IPS DF 19.7 (cell line): ENCODE data around the gene SIX3.

Source experiments
- DNase-seq: peaks from one replicate; pipeline ENCODE4 v3.0.0-alpha.2; 2013; ENCODE audit warnings: low read depth, low spot score

Gene SIX3

DNA sequence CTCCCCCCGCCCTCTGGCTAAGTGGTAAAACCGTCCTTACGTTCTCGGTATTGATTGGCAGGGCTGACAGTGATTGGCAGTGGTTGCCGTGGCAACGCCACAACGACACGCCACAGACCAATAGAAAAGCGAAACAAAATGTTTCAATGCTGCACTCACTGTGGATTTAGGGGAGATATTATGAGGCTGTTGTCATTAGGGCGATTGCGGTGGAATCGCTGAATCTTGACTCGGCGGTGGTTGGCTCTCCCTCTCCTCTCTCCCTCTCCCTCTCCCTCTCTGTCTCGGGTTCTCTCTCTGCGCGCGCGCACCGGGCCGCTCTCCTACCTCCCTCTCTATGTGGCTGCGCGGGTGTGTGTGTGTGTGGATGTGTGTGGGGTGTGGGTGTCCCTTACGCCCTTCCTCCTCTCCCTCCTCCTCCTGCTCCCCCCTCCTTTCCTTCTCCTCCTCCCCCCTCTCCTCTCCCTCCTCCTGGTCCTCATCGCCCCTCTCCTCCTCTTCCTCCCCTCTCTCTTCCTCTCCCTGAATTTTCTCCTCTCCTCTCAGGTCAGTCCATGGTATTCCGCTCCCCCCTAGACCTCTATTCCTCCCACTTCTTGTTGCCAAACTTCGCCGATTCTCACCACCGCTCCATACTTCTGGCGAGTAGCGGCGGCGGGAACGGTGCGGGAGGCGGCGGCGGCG is at the start of gene SIX3:
Gene SIX3 (plus strand): TSS at position 152 of the 684 bp plus-strand sequence. CDS start 403 bp downstream, at position 555.
- no peak for DNase-seq

DNA sequence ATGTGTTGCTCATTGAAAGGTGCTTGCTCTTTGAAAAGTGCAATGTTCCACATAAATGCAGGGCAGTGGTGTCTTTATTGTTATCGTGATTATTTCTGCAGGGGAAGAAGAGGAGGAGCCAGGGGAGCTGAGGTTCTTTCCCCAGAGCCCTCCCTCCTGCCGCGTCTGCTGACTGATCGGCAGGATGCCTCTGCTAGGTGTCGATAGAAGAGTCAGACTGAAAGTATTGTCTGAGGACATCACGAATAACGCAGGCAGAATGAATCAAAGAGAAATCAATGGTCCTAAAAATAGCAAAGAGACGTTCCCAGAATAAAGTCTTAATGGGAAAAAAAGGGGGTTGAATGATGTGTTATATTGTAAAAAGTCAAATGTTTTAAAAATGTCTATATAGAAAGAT is 47.4 kb upstream of the SIX3 start:
- no peak for DNase-seq

DNA sequence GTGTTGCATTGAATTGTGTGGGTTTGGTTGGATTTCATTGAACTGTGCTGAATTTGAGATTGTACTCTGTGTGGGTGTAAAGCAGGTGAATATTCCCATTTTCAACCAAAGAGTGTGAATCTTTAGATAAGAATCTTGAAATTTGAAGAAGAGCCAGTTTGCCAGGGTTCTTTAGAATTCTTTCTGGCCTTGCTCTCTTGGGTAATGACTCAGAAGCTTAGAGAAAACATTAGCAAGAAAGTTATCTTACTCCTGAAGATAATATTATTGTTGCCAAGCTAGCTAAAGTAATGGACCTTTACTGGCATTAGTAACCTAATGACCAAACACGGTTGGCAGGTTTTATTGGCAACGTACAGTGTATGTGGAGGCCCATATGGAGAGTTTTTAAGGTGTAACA is 46.4 kb upstream of the SIX3 start:
- DNase-seq = no peak

DNA sequence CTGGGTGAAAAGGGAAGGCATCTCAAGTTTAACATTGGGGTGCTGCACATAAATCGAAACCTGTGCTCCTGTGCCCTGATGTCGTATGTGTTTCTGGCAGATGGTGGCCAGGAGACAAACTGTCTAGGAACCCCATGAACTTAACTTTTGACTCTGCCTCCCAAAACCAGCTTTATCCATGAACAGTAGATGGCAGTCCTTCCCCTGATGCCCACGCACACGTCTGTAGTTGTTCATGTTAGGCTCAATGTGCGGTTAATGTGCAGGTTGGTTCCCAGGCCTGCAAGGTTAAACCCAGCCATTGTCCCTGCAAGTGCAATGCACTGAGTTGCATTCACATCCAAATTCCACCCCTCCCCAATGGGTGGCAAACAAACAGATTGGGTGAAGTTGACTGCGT is 44.1 kb upstream of the SIX3 start:
- no peak for DNase-seq

DNA sequence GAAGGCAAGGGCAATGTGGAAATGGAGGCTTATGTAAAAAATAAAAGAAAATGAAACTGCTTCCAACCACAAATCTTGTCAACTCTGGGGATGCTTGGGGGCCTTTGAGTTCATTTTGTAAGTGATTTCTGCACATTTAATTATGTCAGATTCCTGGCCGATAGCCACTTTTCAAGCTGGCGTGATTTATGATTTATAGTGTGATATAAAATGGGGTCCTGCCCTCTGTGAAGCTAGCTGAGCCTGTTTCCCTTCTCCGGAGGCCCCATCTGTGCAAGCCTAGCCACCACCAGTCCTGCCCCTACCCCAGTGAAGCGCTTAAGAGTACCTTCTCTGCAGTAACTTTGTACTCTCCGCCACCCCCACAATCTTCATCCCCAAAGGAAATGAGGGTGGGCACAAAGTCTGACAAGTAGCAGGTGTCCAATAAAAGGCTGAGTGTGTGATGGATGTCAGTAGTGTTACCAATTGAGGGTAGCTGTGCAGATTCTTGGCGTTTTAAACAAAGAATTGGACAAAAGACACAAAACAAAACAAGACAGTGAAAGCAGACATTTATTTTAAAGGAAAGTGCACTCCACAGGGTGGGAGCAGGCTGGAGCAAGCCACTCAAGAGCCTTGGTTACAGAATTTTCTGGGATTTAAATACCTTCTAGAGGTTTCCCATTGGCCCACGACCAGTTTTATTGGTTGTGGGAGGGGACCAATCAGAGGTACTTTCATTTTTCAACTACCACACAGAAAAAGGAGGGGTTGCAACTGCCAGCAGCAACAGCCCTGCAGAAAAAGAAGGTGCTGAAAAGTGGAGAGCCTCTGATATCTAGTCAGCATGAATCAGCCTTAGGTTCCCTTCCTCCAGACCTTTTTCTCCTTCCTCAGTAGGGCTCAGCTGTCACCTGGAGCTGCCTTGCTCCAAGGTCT is 39.0 kb upstream of the SIX3 start:
- DNase-seq = no peak

DNA sequence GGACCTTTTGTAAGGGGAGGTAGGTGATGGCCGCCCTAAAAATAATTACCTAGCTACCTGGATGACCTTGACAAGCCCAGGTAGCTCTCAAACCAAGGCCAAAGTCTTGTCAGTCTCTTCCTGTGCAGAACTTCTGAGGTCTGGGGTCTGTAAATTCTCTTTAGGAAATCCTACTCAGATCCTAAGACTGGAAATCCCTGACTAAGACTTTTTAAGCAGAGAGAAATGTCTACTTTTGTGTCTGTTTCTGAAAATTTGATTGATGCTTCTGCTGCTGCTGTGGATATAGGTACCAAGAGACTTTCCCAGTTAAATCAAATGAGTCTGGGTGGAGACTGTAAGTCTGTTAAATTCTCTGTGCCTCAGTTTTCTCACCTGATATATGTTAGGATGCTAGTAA is 36.9 kb upstream of the SIX3 start:
- DNase-seq = no peak

DNA sequence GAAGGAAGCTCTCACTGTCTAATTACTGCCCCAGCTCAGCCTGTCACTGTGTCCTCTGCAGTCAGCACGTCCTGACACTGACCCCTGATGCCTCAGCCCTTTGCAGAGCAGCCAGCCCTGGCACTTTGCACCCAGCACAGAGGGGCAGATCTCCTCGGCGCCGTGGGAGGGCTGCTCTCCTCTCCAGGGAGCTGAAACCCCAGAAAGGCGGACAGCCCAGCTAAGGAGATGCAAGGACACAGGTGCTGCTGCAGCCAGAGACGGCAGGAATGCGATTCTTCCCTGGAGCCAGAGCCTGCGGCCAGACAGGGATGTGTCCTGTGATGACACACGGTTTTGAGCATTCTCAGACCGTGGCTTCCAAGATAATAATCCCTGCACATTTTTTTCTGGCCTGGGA is 34.5 kb upstream of the SIX3 start:
- no peak for DNase-seq

DNA sequence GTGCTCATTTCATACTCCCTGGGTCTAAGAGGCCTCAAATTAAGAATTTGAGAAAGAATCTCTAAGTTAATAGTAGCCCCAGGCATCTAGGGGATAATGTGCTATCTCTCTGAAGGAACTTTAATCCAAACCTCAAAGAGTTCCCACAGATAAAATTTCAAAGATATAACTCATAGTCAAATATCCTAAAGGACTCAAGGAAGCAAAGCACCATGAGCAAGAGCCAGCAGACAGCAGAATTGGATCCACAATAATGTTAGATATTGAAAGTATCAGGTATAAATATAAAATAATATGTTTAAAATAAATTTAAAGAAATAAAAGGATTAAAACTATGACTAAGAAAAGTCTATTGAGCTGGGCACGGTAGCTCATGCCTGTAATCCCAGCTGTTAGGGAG is 31.7 kb upstream of the SIX3 start:
- DNase-seq = no peak

DNA sequence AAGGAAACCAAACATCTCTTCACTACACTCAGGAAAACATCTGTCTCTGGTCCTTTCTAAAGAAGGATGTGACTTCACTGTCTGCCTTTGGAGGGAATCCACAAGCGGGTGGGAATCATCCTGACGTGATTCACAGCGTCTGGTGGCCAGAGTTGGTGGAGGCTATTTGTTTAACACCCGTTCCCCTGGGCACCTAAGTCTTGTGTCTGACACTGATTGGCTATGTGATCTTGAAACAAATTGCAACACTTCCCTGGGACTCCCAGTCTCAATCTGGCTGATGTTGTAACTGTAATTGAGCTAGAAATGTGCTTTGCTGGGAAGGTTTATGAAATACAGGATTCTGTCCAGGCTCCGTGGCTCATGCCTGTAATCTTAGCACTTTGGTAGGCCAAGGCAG is 28.8 kb upstream of the SIX3 start:
- no peak for DNase-seq

DNA sequence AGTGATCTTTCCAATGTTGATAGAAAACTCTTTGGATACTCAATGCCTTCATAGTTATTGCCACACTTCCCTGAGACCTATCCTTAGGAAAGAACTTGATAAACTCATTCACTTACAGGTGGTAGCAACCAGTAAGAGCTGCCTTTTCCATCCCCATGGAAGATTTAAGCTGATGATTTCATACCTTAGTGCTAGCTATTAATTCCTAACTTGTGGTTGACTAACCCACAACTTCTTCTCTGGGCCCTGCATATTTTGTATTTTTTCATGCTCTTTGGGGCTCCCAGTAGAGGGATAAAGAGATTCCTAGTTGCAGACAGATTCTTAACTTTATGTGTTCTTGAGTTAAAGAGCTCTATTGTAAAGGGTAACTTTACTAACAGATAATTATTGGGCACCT is 25.2 kb upstream of the SIX3 start:
- no peak for DNase-seq

DNA sequence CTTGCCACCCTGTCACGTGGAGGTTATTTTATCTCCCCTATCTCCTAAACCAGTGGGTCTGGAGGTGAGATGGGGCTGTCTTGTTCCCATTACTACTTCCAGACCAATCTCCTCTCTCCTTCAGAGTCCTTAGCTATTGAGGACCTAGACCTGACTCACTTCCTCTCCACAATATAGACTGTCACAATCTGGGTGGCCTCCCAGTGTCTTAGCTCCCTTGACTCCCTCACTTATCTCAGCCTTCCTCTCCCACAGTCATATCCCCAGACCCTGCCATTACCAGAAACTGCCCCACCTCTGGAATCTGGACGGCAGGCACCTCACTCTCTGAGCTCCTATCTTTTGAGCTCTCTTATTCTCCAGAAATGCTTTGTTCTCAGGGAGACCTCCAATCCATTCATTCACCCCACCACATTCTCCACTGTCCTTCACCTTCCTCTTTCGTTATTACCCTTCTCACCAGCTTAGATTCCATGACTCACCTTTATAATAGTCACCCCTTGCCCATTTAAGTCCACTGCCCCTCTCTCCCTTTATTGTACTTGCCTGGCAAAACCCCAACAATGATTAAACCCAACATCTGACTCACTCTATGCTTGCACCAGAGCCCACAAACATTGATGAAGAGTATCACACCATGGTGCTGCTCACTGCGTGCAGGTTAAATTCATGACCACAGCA is 23.3 kb upstream of the SIX3 start:
- no peak for DNase-seq

DNA sequence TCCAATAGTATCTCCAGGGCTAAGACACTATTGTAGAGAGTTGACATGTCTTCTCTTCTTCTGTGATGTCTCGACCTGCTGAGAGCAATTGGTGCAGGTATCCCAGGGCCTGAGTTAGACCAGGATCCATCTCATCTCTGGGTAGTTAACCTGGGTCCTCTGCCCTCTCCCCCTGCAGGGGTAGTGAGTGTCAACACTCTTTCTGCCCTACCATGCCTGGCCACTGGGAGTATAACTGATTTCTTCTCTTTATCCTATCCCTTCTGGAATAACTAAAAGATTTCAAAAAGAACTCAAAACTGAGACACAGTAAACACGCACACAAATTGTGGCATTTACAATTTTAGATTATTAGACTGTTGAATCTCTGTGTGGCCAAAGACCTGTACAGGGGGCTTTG is 20.8 kb upstream of the SIX3 start:
- no peak for DNase-seq

DNA sequence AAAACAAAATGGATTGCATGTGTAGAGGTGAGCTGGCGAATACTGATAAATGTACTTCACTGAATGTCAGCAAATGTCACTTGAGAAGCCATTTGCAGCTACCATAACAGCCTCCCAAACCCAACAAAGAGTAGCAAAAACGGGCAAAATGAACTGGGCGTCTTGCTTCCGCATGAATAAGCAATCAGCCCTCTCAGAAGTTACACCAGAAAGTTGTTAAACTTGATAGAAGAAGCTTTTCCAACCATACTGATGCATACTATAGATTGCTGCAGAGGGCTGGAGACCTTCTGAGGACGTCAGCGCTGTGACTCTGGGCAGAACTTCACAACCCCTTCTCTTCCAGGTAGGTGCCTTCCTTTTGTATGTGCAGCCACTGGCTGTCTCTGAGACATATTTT is 18.7 kb upstream of the SIX3 start:
- no peak for DNase-seq

DNA sequence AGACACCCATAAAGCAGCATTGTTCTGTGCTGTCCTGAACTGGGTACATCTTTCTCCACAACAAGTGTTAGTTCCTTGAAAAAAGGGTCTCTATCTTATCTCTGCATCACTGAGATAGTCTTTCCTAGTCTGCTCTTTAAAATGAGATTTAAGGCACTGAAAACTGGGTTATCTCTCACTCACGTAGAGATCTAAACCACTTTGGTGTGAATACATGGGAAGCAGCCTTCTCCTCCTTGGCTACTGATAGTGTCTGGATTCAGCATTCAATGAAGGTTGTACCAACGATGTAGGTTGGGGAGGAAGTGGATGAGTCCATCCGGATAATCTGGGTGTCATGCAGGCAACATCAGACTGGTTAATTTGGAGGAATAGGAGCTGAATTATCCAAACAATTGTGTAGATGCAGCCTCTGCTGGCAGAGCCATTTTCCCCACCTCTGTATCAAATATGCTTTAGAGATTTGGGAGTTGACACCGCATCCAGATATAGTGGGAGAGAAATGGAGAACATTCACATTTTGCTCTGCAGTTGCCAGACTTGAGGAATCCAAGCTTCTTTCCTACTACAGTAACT is 15.9 kb upstream of the SIX3 start:
- DNase-seq = no peak

DNA sequence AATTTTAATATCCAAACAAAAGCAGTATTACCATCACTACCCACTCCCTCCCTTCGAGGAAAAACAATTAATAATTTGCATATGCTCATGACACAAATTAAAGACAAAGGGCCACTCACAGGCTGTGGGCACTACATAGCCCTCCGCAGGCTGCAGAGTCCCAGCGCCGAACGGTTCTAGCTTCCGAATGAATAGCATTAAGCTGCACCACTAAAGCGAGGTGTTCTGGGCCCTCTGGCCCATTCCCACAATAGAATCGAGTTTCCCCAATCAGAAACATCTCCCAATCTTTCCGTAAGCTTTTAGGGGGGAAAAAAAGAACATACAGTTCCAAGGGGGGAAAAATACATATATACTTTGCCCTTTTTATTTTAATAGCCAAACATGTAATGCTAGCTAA is 14.5 kb upstream of the SIX3 start:
- DNase-seq = no peak

DNA sequence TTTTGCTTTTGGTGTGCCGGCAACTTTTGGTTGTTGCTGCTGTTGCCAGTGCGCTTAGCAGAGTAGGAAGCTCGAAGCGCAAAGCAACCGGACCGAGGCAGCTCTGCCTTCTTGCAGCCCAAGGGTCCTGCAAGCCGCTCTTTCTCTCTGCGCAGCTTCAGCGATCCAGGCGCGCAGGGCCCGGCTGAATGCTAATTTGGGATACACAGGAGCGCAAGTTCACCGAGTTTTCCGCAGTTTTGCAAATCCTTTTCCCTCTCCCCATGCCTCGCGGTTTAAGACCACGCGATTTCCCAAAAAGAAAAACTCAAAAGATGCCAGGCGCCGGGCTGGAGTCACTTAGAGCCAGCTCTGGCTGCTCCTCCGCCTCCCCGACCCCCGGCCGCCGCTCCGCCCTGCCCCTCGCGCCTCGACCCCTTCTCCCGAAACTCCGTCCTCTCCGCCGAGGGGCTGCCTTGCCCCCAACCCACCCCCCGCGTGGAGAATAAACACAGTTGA is 13.5 kb upstream of the SIX3 start:
- no peak for DNase-seq

DNA sequence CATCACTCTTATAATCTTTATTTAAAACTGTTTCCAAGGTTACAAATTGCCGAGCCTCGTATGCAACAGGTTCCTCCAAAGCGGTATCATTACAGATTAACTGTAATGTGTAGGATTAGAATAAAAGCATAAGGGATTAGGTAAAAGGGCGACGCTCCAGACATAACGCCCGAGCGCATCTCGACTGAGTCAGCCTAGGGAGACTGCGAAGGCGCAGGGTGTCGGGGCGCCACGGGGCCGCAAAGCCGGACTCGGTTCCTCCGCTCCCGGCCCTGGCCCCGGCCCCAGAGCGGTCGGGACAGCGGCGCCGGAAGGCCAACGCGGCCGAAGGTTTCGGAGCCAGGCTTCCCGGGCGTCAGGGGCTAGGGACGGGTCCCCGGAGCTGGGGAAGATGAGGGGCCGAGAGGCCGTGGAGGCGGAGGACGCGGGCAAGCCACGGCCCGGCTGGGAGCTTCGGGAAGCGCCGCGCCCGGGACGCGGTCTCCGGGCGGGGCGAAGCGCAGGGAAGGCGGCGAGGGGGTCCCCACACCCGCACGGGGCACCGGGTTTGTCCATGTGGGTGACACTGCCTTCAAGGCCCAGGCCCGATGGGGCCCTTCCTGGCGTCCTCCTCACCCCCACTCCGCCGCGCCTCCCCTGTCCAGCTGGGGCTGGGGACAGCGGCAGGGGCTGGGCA is 12.9 kb upstream of the SIX3 start:
- no peak for DNase-seq

DNA sequence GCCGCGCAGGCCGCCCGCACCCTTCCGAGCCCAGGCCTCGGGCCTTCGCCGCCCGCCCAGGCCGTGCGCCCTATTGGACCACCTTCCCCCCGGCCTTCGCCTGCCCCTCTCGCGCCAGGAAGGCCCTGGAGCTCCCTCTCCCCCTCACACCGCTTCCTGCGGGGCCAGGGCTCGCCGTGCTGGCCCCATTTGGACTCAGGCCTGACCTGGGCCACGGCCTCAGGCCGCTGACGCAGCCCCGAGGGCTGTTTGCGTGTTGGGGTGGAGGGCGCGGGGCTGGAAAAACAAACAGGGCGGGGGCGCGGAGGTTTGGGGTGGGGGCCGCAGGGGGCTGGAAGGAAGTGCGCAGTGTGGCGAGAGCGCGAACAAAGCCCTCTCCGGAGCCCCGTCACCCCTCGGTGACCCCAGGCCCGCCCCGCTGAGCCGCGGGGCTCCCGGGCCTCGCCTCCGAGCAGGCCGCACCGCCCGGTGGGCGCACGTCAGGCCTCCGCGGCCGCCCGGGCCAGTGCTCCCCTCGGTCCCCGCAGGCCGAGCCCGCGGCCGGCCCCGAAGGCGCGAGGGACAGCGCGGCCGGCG is 12.3 kb upstream of the SIX3 start:
- no peak for DNase-seq

DNA sequence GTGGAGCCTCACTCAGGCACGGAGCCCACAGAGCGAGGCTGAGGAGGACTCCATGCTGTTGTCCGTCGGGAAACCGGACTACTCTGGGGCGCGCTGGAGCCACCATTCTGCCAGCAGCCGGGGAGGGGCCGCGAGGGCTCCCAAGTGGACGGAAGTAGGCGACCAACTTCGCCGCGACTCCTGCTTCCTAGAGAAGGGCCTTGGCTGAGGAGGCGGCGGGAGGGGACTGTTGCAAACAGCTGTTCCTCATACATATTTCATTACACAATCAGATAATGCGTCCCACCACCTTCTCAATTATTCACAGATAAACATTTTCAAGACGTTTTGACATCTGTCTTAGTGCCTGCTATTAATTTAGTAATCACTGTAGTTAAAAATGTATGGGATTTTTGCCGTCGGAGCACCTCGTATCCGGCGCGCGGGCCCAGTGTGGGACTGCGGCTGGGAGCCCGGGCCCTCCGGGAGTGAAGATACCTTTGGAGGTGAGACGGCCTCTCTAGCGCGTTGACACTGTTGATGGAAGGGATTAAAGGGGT is 11.7 kb upstream of the SIX3 start:
- DNase-seq = no peak

DNA sequence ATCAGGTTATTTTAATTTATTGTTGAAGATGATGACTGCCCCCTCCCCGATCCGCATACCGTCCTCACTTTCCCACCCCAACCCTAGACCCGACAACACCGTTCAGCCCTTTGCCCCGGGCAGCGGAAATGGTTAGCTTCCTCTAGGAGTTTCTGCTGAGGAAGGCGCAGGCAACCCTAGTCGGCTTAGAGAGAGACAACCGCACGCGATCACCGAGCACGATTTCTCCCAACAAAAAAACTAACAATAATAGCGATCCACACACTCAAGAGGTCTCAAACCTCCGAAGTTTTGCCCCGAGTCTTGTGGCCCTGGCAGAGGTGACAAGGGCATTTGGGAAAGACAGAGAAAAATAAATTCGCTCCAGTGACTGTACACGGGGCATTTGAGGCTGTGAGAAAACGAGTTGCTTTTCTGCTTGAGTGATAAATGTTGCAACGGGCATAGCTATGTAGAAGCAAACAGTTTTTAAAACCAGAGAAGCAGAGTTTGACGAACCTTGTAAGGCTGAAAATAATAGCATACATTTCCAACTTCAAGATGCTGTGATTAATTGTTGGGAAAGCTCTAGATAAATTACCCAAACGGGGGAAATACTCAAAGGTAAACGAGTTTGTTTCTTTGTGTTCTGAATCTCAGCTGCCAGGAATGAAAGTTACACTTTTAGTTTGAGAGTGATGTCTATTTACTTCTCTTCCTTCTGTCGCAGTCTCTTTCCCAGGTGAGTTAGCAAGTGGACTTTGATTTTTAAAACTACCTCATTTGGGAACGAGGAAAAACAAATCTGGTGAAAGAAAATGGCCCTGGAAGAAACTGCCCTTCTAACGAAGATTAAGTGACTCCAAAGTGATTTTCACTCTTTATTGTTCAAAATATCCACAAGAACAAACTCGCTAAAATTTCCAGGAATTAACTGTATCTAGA is 11.0 kb upstream of the SIX3 start:
- DNase-seq = no peak
